Right atrium auricular region (tissue), 2 donors: Measurements from ENCODE around the gene IKBKE. TPM values are rescaled to one million over a fixed set of nuclear protein-coding genes. Genes with fewer than 3 reads are reported as not detected.

Source experiments
- DNase-seq: peaks from one replicate; pipeline ENCODE4 v3.0.0-alpha.2; 2019; ENCODE audit warnings: low spot score
- H3K27ac ChIP-seq, 2 donors: fragments of 200-600 bp; sonication (generic); 1 replicate in 1 of 2; 2 replicates in 1 of 2; pipeline ENCODE4 v1.5.1; 2016 to 2019
- H3K27me3 ChIP-seq, 2 donors: fragments of 200-600 bp; sonication (generic); one replicate each; pipeline versions ENCODE4 v1.5.1 to v1.6.0; 2017 to 2019
- H3K36me3 ChIP-seq: fragments of 200-600 bp; sonication (generic); one replicate; pipeline ENCODE4 v1.5.1; 2016
- H3K4me1 ChIP-seq, 2 donors: fragments of 200-600 bp; sonication (generic); one replicate each; pipeline versions ENCODE4 v1.5.1 to v1.6.0; 2017 to 2019
- H3K4me3 ChIP-seq, 2 donors: fragments of 200-600 bp; sonication (generic); 1 replicate in 1 of 2; 2 replicates in 1 of 2; pipeline ENCODE4 v1.5.1; 2017 to 2019; ENCODE audit warnings: mild to moderate bottlenecking in 1 of 2, moderate library complexity in 1 of 2
- H3K9me3 ChIP-seq, 2 donors: fragments of 200-600 bp; sonication (generic); one replicate each; pipeline ENCODE4 v1.5.1; 2019
- total RNA-seq, 2 donors: library from RNA; depleted of rRNA; stranded (reverse); fragments of >200 nt; gene quantifications; one replicate each; pipeline ENCODE4 v1.1.0, GENCODE V29; 2016
- TF ChIP-seq, protein P1 (sequence below), 2 donors: fragments of 200-600 bp; sonication (generic); IDR thresholded peaks; one replicate each; pipeline ENCODE4 v1.5.1; 2019; ENCODE audit warnings: antibody characterized with exemption in 2 of 2

Gene IKBKE
- total RNA-seq, 2 donors from 2014 or later = 1.3 to 3.2 TPM

- peaks cover 0 to 26% of the 10 kb centered on the region in 2 donors for H3K4me1 ChIP-seq
- no peak for DNase-seq
- no peak overlapping the region for H3K27ac ChIP-seq
- H3K36me3 ChIP-seq = no peaks in the 10 kb centered on the region
- H3K27me3 ChIP-seq = no peaks in the 10 kb centered on the region
- no peaks in the 10 kb centered on the region for H3K9me3 ChIP-seq
- H3K4me3 ChIP-seq = peak overlapping the region in 1 of 2 donors; percentile 62
- TF ChIP-seq, protein P1, sequence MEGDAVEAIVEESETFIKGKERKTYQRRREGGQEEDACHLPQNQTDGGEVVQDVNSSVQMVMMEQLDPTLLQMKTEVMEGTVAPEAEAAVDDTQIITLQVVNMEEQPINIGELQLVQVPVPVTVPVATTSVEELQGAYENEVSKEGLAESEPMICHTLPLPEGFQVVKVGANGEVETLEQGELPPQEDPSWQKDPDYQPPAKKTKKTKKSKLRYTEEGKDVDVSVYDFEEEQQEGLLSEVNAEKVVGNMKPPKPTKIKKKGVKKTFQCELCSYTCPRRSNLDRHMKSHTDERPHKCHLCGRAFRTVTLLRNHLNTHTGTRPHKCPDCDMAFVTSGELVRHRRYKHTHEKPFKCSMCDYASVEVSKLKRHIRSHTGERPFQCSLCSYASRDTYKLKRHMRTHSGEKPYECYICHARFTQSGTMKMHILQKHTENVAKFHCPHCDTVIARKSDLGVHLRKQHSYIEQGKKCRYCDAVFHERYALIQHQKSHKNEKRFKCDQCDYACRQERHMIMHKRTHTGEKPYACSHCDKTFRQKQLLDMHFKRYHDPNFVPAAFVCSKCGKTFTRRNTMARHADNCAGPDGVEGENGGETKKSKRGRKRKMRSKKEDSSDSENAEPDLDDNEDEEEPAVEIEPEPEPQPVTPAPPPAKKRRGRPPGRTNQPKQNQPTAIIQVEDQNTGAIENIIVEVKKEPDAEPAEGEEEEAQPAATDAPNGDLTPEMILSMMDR (IDR thresholded peaks at IDR 0.05) = no peak
These were observed 1.1 kb downstream of the IKBKE start for GRCh38 chr1:206471415-206471801.

DNA sequence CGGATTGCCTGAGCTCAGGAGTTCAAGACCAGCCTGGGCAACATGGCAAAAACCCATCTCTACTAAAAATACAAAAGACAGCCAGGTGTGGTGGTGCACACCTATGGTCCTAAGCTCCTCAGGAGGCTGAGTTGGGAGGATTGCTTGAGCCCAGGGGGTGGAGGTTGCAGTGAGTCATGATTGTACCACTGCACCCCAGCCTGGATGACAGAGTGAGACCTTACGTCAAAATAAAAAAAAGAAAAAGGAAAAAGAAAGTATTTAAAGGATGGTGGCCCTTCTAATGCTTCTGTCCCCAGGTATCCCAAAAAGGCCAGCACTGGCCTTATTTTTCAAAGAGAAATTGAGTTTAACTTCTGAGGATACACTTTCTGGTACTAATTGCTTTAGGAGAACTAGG, 1.7 kb downstream of the IKBKE start:
- no peaks in the 10 kb centered on the region for H3K9me3 ChIP-seq
- peaks cover 0 to 26% of the 10 kb centered on the region in 2 donors for H3K4me1 ChIP-seq
- TF ChIP-seq, protein P1 (IDR thresholded peaks at IDR 0.05) = no peak
- no peak overlapping the region for H3K27ac ChIP-seq
- no peaks in the 10 kb centered on the region for H3K36me3 ChIP-seq
- no peaks in the 10 kb centered on the region for H3K27me3 ChIP-seq
- no peak for DNase-seq
- H3K4me3 ChIP-seq = no peak overlapping the region

DNA sequence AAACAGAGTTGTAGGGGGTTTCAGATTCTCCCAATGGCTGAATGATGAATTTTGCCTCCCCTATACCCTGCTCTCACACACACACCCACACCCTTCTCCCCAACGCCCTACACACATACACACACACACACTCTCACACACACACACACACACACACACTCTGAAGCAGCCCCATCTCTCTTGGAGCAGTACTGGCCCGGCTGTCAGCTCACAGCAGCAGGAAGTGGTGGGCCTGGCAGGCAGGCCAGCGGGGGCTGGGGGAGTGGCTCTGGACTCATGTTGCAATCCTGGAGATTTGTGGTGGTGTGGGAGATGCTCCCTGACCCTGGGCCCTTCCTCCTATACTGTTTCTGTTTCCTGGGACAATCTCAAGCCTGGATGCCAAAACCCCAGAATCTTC, 2.2 kb downstream of the IKBKE start:
- Histone ChIP-seq H3K27me3 (no peaks in the 10 kb centered on the region), H3K36me3 (no peaks in the 10 kb centered on the region), H3K9me3 (no peaks in the 10 kb centered on the region), H3K27ac (no peak overlapping the region), H3K4me1 (peaks cover 0 to 26% of the 10 kb centered on the region in 2 donors), H3K4me3 (no peak overlapping the region)
- no peak for DNase-seq
- TF ChIP-seq, protein P1 (IDR thresholded peaks at IDR 0.05) = no peak

- no peaks in the 10 kb centered on the region for H3K36me3 ChIP-seq
- no peaks in the 10 kb centered on the region for H3K27me3 ChIP-seq
- no peak overlapping the region for H3K27ac ChIP-seq
- TF ChIP-seq, protein P1 (IDR thresholded peaks at IDR 0.05) = no peak
- H3K4me3 ChIP-seq = no peak overlapping the region
- no peaks in the 10 kb centered on the region for H3K9me3 ChIP-seq
- no peak for DNase-seq
- peaks cover 0 to 26% of the 10 kb centered on the region in 2 donors for H3K4me1 ChIP-seq
These were observed 2.6 kb downstream of the IKBKE start for GRCh38 chr1:206472886-206473285.

- Histone ChIP-seq H3K27me3 (no peaks in the 10 kb centered on the region), H3K27ac (no peak overlapping the region), H3K9me3 (no peaks in the 10 kb centered on the region), H3K4me3 (no peak overlapping the region), H3K36me3 (no peaks in the 10 kb centered on the region), H3K4me1 (peaks cover 0 to 5% of the 10 kb centered on the region in 2 donors)
- TF ChIP-seq, protein P1 (IDR thresholded peaks at IDR 0.05) = no peak
- DNase-seq = no peak
These were observed 5.8 kb downstream of the IKBKE start for GRCh38 chr1:206476058-206476457.

- DNase-seq = no peak
These were observed 6.3 kb downstream of the IKBKE start for GRCh38 chr1:206476591-206476990.

More at GRCh38 chr1:206476591-206476990, 6.3 kb downstream of the IKBKE start:
- Histone ChIP-seq H3K36me3 (no peaks in the 10 kb centered on the region), H3K27ac (no peak overlapping the region), H3K4me3 (no peak overlapping the region), H3K4me1 (no peaks in the 10 kb centered on the region), H3K9me3 (no peaks in the 10 kb centered on the region), H3K27me3 (no peaks in the 10 kb centered on the region)
- TF ChIP-seq, protein P1 (IDR thresholded peaks at IDR 0.05) = no peak
